Hair follicular keratinocyte (primary cell): ENCODE results near the gene RNF149. TPM values are rescaled to one million over a fixed set of nuclear protein-coding genes. Genes with fewer than 3 reads are reported as not detected.

Experiments
- total RNA-seq: library from RNA; depleted of rRNA; stranded (reverse); fragments of >200 nt; gene quantifications from 2 replicates; pipeline ENCODE4 v1.2.3, GENCODE V29; 2015

The RNF149 gene
- total RNA-seq: 49.5 and 56.1 TPM in 2 replicates

GRCh38 chr2:101308432-101309210, at the start of gene RNF149:
Gene RNF149 (minus strand): TSS chr2:101308701. CDS start chr2:101308588, 113 bp downstream.

GRCh38 chr2:101252408-101253012, 56.0 kb downstream of the RNF149 start, which contains the start of gene CNOT11:
Gene CNOT11 (plus strand): TSS chr2:101252886. CDS start chr2:101252965, 79 bp downstream.

Other genes with a start within 250 kb of the RNF149 start
- gene TBC1D8, start 157.3 kb downstream of the RNF149 start, total RNA-seq: 11.4 and 20.0 TPM in 2 replicates
- 49.1 and 52.6 TPM in 2 replicates for gene CNOT11, start 55.8 kb downstream of the RNF149 start, total RNA-seq
- 0.31 and 0.53 TPM in 2 replicates for gene CREG2, start 78.8 kb upstream of the RNF149 start, total RNA-seq
- gene RFX8, start 166.4 kb upstream of the RNF149 start, total RNA-seq: 0.08 TPM in 1 of 2 replicates, not detected in the other